ENCODE data around the gene RFX4. TPM values are rescaled to one million over a fixed set of nuclear protein-coding genes. Genes with fewer than 3 reads are reported as not detected.

Gene RFX4
- total RNA-seq, 1 experiment from 2014 or later, result not detected

GRCh38 chr12:106581543-106582248 is 1.1 kb upstream of the RFX4 start:
- Histone ChIP-seq H3K27me3 (ENCODE audit: insufficient read depth, low read length) (no peaks in the 10 kb centered on the region), H3K4me1 (ENCODE audit: control insufficient read depth in 1 of 2, insufficient read depth in 2 of 2, low read length in 2 of 2) (no peaks in the 10 kb centered on the region), H3K36me3 (ENCODE audit: control insufficient read depth in 1 of 2, insufficient read depth in 2 of 2, low read length in 2 of 2) (no peaks in the 10 kb centered on the region), H2AFZ (ENCODE audit: low read depth, low read length, poor library complexity, severe bottlenecking) (no peak overlapping the region), H3K9me2 (ENCODE audit: insufficient read depth) (no peaks in the 10 kb centered on the region), H3K9ac (ENCODE audit: low read length) (no peak overlapping the region), H3K4me3 (replicated peaks in 1 of 2; ENCODE audit: low read depth in 1 of 2, low read length in 2 of 2) (no peak overlapping the region), H3K9me3 (ENCODE audit: control insufficient read depth in 1 of 2, insufficient read depth in 1 of 2, low read depth in 1 of 2, low read length in 2 of 2) (no peaks in the 10 kb centered on the region), H4K20me1 (ENCODE audit: insufficient read depth) (no peaks in the 10 kb centered on the region), H3K79me2 (ENCODE audit: insufficient read depth, low read length) (no peaks in the 10 kb centered on the region), H3K27ac (ENCODE audit: low read depth, low read length) (no peak overlapping the region), H3K4me2 (ENCODE audit: low read length) (no peak overlapping the region)
- no peak for DNase-seq (ENCODE audit: low read depth, low spot score)
- CTCF ChIA-PET, result no interaction called here
- RAD21 ChIA-PET (ENCODE audit: low non-redundant PET in 1 of 2, low total read pairs in 2 of 2, uncharacterized antibody in 2 of 2, unreplicated experiment in 2 of 2), result no interaction called here
- intact Hi-C loops (cut with micrococcal nuclease), result no loop called here
- no peak for ATAC-seq
- no TSS peak for BruUV-seq (replicated peaks)
- POLR2A ChIA-PET, result no interaction called here
- TF ChIP-seq CTCF (IDR thresholded peaks at IDR 0.05 in 2 of 3, conservative IDR thresholded peaks at IDR 0.05 in 1 of 3; ENCODE audit: borderline replicate concordance in 1 of 3, insufficient read depth in 1 of 3, low read depth in 2 of 3, low read length in 2 of 3) (no peak), SIN3A (IDR thresholded peaks at IDR 0.05; ENCODE audit: low read depth) (no peak), REST (IDR thresholded peaks at IDR 0.05; ENCODE audit: low read depth) (no peak), CBX3 (IDR thresholded peaks at IDR 0.05; ENCODE audit: low read depth) (no peak), POLR2AphosphoS5 (IDR thresholded peaks at IDR 0.05; ENCODE audit: low read depth, low read length) (no peak), FOSL1 (IDR thresholded peaks at IDR 0.05; ENCODE audit: low read depth) (no peak), TCF7L2 (IDR thresholded peaks at IDR 0.05; ENCODE audit: borderline replicate concordance, extremely low read depth, insufficient read depth, insufficient read length) (no peak), SP1 (IDR thresholded peaks at IDR 0.05; ENCODE audit: low read depth) (no peak), ZFX (IDR thresholded peaks at IDR 0.05) (no peak), CEBPB (IDR thresholded peaks at IDR 0.05; ENCODE audit: low read depth) (no peak)

Data from HCT116 (cell line).